GM23248 (cell line): ENCODE data around the gene CFAP119. TPM values are rescaled to one million over a fixed set of nuclear protein-coding genes. Genes with fewer than 3 reads are reported as not detected.

Experiments
- DNase-seq: peaks from one replicate; pipeline ENCODE4 v3.0.0-alpha.2; 2015
- H2AFZ ChIP-seq: fragments of 200-600 bp; sonication (generic); 2 replicates; pipeline ENCODE4 v1.6.1; 2016; ENCODE audit warnings: antibody characterized with exemption
- H3F3A ChIP-seq: fragments of 200-600 bp; sonication (generic); 2 replicates; pipeline ENCODE4 v1.6.1; 2016; ENCODE audit warnings: mild to moderate bottlenecking, antibody characterized with exemption, mixed run types; ENCODE audit not compliant: insufficient read depth
- H3K27ac ChIP-seq: fragments of 200-600 bp; sonication (generic); 2 replicates; pipeline ENCODE4 v1.5.1; 2016; ENCODE audit warnings: mild to moderate bottlenecking
- H3K27me3 ChIP-seq: fragments of 200-600 bp; sonication (generic); replicated peaks from 2 replicates; pipeline ENCODE4 v1.6.1; 2016; ENCODE audit warnings: mild to moderate bottlenecking; ENCODE audit not compliant: insufficient read depth
- H3K36me3 ChIP-seq: fragments of 200-600 bp; sonication (generic); 2 replicates; pipeline ENCODE4 v1.6.1; 2016; ENCODE audit warnings: low read depth, mild to moderate bottlenecking
- H3K4me1 ChIP-seq: fragments of 200-600 bp; sonication (generic); 2 replicates; pipeline ENCODE4 v1.6.1; 2016; ENCODE audit warnings: mild to moderate bottlenecking; ENCODE audit not compliant: insufficient read depth
- H3K4me2 ChIP-seq: fragments of 200-600 bp; sonication (generic); one replicate; pipeline ENCODE4 v1.6.1; 2016; ENCODE audit warnings: mild to moderate bottlenecking; ENCODE audit not compliant: unreplicated experiment
- H3K4me3 ChIP-seq: fragments of 200-600 bp; sonication (generic); 2 replicates; pipeline ENCODE4 v1.5.1; 2016; ENCODE audit warnings: mild to moderate bottlenecking
- H3K79me2 ChIP-seq: fragments of 200-600 bp; sonication (generic); 2 replicates; pipeline ENCODE4 v1.6.1; 2016; ENCODE audit warnings: mild to moderate bottlenecking; ENCODE audit not compliant: insufficient read depth
- H3K9ac ChIP-seq: fragments of 200-600 bp; sonication (generic); 2 replicates; pipeline ENCODE4 v1.6.1; 2016; ENCODE audit warnings: mild to moderate bottlenecking
- H3K9me2 ChIP-seq: fragments of 200-600 bp; sonication (generic); 2 replicates; pipeline ENCODE4 v1.6.1; 2016; ENCODE audit warnings: mixed run types, mild to moderate bottlenecking, moderate library complexity; ENCODE audit not compliant: insufficient read depth
- H3K9me3 ChIP-seq: fragments of 200-600 bp; sonication (generic); one replicate; pipeline ENCODE4 v1.6.1; 2017; ENCODE audit warnings: low read depth
- H4K20me1 ChIP-seq: fragments of 200-600 bp; sonication (generic); 2 replicates; pipeline ENCODE4 v1.6.0; 2016; ENCODE audit not compliant: insufficient read depth
- EZH2 ChIP-seq: fragments of 200-600 bp; sonication (generic); IDR thresholded peaks from 2 replicates; pipeline ENCODE4 v1.6.1; 2018; ENCODE audit warnings: antibody characterized with exemption, mild to moderate bottlenecking; ENCODE audit not compliant: insufficient read depth, poor library complexity, severe bottlenecking
- EZH2phosphoT487 ChIP-seq: fragments of 200-600 bp; sonication (generic); IDR thresholded peaks from 2 replicates; pipeline ENCODE4 v1.6.1; 2018; ENCODE audit warnings: antibody characterized with exemption, moderate library complexity, mild to moderate bottlenecking, low read depth; ENCODE audit not compliant: insufficient read depth
- WGBS, 2 experiments: methylation state at CpG; one replicate each; pipeline ENCODE4 v1.1.6; 2015 to 2017; ENCODE audit warnings: low lambda C conversion rate in 2 of 2, low coverage in 1 of 2; ENCODE audit errors: missing lambda C conversion rate in 2 of 2; 5-methylcytosine and 5-hydroxymethylcytosine counted together
- in situ Hi-C: fragments of 300-500 bp; cut with MboI; formaldehyde crosslinking; loops from 2 replicates; pipeline ENCODE4 v1.15.0; 2020
- polyA plus RNA-seq: library from polyadenylated mRNA; unstranded; fragments of >200 nt; fragmentation: Nextera tagmentation; extraction: Ambion mirVana; gene quantifications from 2 replicates; pipeline ENCODE4 v1.2.1, GENCODE V29; 2016
- total RNA-seq: library from RNA; depleted of rRNA; stranded (reverse); fragments of >200 nt; shearing (Covaris generic); gene quantifications from 2 replicates; pipeline ENCODE4 v1.2.3, GENCODE V29; 2014

Gene CFAP119
- total and polyA plus RNA-seq, 2 experiments from 2014 or later = 2.7 to 4.6 TPM

- H3K4me1 ChIP-seq = peaks cover 10% of the 10 kb centered on the region
- no peaks in the 10 kb centered on the region for H3K79me2 ChIP-seq
- no peaks in the 10 kb centered on the region for H3K27me3 ChIP-seq
- no peaks in the 10 kb centered on the region for H3K36me3 ChIP-seq
- H2AFZ ChIP-seq = peak overlapping the region; percentile 98
- DNase-seq = peak; percentile 92
- H3K9ac ChIP-seq = peak overlapping the region; percentile 89
- WGBS, 2 experiments = 1% methylated on average over 58 to 59 of the region's 62 CpGs
- peaks cover 6% of the 10 kb centered on the region for H3F3A ChIP-seq
- peak overlapping the region; percentile 96 for H3K4me2 ChIP-seq
- TF ChIP-seq EZH2phosphoT487 (no peak), EZH2 (no peak)
- H4K20me1 ChIP-seq = no peaks in the 10 kb centered on the region
- H3K9me3 ChIP-seq = no peaks in the 10 kb centered on the region
- peak overlapping the region; percentile 80 for H3K27ac ChIP-seq
- H3K9me2 ChIP-seq = no peaks in the 10 kb centered on the region
- peak overlapping the region; percentile 88 for H3K4me3 ChIP-seq
- in situ Hi-C loops = no loop called here
These were observed 43.7 kb upstream of the CFAP119 start for GRCh38 chr16:30805370-30806169.

GRCh38 chr16:30805056-30805369, 43.2 kb upstream of the CFAP119 start:
- 19 to 25% methylated on average over 8 of the region's 8 CpGs for WGBS, 2 experiments

GRCh38 chr16:30802936-30803335, 41.1 kb upstream of the CFAP119 start:
- H3K27ac ChIP-seq = no peak overlapping the region
- no peaks in the 10 kb centered on the region for H4K20me1 ChIP-seq
- no peak overlapping the region for H3K9ac ChIP-seq
- H3F3A ChIP-seq = peaks cover 6% of the 10 kb centered on the region
- no peaks in the 10 kb centered on the region for H3K9me2 ChIP-seq
- peaks cover 10% of the 10 kb centered on the region for H3K4me1 ChIP-seq
- no peak for TF ChIP-seq EZH2
- no peak for TF ChIP-seq EZH2phosphoT487
- 61 to 78% methylated on average over 3 of the region's 3 CpGs for WGBS, 2 experiments
- no peaks in the 10 kb centered on the region for H3K79me2 ChIP-seq
- no peak overlapping the region for H3K4me3 ChIP-seq
- H3K4me2 ChIP-seq = no peak overlapping the region
- H3K9me3 ChIP-seq = no peaks in the 10 kb centered on the region
- in situ Hi-C loops = no loop called here
- H3K27me3 ChIP-seq = no peaks in the 10 kb centered on the region
- H2AFZ ChIP-seq = no peak overlapping the region
- H3K36me3 ChIP-seq = no peaks in the 10 kb centered on the region
- DNase-seq = no peak

More at GRCh38 chr16:30805056-30805369, 43.2 kb upstream of the CFAP119 start:
- no peaks in the 10 kb centered on the region for H4K20me1 ChIP-seq
- DNase-seq = no peak
- no peak for TF ChIP-seq EZH2
- TF ChIP-seq EZH2phosphoT487 = no peak
- H3F3A ChIP-seq = peaks cover 6% of the 10 kb centered on the region
- H2AFZ ChIP-seq = peak overlapping the region; percentile 98
- H3K9me3 ChIP-seq = no peaks in the 10 kb centered on the region
- H3K4me1 ChIP-seq = peaks cover 10% of the 10 kb centered on the region
- H3K27me3 ChIP-seq = no peaks in the 10 kb centered on the region
- peak overlapping the region; percentile 96 for H3K4me2 ChIP-seq
- peak overlapping the region; percentile 80 for H3K27ac ChIP-seq
- peak overlapping the region; percentile 89 for H3K9ac ChIP-seq
- H3K4me3 ChIP-seq = peak overlapping the region; percentile 88
- H3K36me3 ChIP-seq = no peaks in the 10 kb centered on the region
- H3K9me2 ChIP-seq = no peaks in the 10 kb centered on the region
- H3K79me2 ChIP-seq = no peaks in the 10 kb centered on the region
- in situ Hi-C loops = no loop called here

- TF ChIP-seq EZH2 = no peak
- no peak for TF ChIP-seq EZH2phosphoT487
- DNase-seq = no peak
- H3F3A ChIP-seq = no peaks in the 10 kb centered on the region
- no peak overlapping the region for H3K4me2 ChIP-seq
- H2AFZ ChIP-seq = no peak overlapping the region
- WGBS, 2 experiments = 62 to 63% methylated on average over 8 of the region's 8 CpGs
- no peaks in the 10 kb centered on the region for H3K79me2 ChIP-seq
- H3K27ac ChIP-seq = no peak overlapping the region
- no peak overlapping the region for H3K4me3 ChIP-seq
- no peak overlapping the region for H3K9ac ChIP-seq
- in situ Hi-C loops = no loop called here
- H3K36me3 ChIP-seq = no peaks in the 10 kb centered on the region
- H3K9me3 ChIP-seq = no peaks in the 10 kb centered on the region
- no peaks in the 10 kb centered on the region for H3K4me1 ChIP-seq
- no peaks in the 10 kb centered on the region for H4K20me1 ChIP-seq
- no peaks in the 10 kb centered on the region for H3K9me2 ChIP-seq
- no peaks in the 10 kb centered on the region for H3K27me3 ChIP-seq
These were observed 35.9 kb upstream of the CFAP119 start for GRCh38 chr16:30797670-30798309.
